GM12874 (cell line): ENCODE data around the gene ACY1.

ENCODE experiments used
- TF ChIP-seq, protein P1 (sequence below): IDR thresholded peaks from 2 replicates; pipeline ENCODE4 v1.5.1; 2011; ENCODE audit warnings: low read depth, mild to moderate bottlenecking, control low read depth, low read length, moderate library complexity; ENCODE audit not compliant: insufficient read depth

ACY1 gene

DNA sequence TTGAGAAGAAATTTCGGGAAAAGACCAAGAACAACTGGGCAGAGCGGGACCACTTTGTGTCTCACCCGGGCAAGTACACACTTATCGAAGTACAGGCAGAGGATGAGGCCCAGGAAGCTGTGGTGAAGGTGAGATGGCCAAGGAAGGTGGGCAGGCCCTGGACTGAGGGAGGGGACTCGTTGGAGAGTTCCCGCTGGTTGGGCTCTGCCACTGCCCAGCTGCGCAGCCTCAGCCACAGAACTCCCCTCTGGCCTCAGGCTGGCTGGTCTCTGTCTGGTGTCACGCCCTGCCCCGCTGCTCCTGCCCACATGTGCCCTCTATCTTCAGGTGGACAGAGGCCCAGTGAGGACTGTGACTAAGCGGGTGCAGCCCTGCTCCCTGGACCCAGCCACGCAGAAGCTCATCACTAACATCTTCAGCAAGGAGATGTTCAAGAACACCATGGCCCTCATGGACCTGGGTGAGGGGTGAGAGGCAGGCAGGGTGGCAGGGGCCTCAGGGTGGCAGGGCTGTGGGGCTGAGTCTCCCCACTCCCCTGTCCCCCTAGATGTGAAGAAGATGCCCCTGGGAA, 38.8 kb upstream of the ACY1 start:
- TF ChIP-seq, protein P1, sequence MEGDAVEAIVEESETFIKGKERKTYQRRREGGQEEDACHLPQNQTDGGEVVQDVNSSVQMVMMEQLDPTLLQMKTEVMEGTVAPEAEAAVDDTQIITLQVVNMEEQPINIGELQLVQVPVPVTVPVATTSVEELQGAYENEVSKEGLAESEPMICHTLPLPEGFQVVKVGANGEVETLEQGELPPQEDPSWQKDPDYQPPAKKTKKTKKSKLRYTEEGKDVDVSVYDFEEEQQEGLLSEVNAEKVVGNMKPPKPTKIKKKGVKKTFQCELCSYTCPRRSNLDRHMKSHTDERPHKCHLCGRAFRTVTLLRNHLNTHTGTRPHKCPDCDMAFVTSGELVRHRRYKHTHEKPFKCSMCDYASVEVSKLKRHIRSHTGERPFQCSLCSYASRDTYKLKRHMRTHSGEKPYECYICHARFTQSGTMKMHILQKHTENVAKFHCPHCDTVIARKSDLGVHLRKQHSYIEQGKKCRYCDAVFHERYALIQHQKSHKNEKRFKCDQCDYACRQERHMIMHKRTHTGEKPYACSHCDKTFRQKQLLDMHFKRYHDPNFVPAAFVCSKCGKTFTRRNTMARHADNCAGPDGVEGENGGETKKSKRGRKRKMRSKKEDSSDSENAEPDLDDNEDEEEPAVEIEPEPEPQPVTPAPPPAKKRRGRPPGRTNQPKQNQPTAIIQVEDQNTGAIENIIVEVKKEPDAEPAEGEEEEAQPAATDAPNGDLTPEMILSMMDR: no peak

DNA sequence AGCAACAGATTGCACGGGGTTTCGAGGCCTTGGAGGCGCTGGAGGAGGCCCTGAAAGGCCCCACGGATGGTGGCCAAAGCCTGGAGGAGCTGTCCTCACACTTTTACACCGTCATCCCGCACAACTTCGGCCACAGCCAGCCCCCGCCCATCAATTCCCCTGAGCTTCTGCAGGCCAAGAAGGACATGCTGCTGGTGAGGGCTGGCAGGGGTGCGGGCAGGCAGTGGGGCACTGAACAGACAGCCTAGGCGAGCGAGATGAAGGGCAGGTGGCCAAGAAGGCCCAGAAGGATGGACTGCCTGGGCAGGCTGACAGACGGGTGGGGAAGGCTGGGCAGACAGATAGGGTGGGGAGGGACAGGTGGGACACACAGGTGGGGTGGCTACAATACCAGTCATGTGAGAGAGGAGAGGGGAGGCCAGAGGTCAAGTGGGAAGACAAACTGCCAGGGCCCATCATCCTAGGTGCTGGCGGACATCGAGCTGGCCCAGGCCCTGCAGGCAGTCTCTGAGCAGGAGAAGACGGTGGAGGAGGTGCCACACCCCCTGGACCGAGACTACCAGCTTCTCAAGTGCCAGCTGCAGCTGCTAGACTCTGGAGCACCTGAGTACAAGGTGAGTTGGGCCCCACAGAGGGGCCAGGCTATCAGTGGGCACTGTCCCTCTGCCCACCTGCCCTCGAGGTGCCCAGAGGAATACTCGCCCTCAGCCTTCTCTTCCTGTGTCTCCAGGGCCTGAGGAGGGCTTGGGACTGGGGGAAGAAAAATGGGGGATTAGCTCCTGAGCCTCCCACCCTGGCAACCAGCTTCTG, 38.1 kb upstream of the ACY1 start:
- TF ChIP-seq, protein P1: no peak

DNA sequence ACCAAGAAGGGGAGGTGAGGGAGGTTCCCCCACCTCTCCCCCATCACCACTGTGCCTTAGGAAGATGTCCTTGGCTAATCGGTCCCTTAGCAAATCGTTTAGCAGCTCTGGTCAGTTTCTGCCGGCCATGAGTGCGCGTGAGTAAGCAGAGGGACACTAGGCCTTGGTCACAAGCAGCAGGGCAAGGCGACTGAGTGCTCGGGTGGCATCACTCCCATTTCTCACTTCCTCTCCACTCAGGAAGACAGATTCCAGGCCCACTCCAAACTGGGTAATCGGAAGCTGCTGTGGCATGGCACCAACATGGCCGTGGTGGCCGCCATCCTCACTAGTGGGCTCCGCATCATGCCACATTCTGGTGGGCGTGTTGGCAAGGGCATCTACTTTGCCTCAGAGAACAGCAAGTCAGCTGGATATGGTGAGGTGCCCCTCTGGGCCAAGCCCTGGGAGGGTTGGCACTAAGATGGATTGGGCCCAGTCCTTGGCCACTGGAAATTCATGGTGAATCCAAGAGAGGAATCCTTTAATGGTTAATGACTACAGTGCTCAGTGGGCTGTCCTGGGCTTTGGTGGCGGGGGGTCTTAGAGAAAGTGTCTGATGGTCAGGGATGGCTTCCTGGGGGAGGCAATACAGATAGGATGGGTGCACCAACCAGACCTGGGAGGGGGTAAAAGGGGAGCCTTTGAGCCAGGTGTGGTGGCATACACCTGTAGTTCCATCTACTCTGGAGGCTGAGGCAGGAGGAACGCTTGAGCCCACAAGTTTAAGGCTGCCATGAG, 37.2 kb upstream of the ACY1 start:
- TF ChIP-seq, protein P1: no peak

DNA sequence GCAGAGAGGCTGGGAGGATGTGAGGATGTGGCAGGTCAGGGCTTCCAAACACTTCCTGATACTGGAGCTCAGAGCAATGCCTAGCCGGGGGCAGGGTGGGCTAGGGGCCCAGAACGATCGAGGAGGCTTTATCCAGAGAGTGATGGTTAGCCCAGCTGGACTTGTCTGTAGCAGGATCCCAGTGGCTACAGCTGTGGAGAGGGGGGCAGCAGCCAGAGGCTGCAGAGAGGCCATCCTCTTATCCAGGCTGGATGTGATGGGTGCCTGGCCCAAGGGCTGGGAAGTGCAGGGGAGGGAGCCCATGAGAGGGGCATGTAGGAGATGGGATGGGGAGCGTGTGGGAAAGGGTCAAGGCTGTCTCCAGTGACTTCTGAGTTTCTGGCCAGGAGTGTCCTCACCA, 36.5 kb upstream of the ACY1 start:
- TF ChIP-seq, protein P1: no peak

DNA sequence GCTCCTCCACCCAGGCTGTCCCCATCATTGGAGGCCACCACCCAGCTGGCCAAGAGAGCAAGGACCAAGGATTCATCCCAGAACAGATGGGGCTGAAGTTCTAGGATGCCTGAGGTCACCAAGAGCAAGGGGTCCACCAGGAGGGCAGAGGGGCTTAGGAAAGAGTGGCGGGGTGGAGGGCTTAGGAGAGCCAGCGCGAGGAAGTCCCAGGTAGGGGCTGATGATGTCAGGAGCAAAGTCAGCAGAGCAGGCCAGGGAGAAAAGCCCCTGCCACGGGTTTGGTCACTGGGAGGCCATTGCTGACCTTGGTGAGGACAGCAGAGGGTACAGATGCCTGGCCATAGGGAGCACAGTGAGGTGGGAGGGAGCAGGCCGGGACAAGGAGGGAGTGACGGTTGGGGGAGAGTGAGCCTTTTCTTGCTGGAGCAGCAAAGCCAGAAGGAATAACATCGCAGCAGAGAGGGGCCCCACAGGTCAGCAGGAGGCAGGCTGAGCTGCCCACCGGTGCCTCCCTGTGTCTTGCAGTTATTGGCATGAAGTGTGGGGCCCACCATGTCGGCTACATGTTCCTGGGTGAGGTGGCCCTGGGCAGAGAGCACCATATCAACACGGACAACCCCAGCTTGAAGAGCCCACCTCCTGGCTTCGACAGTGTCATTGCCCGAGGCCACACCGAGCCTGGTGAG, 36.0 kb upstream of the ACY1 start:
- TF ChIP-seq, protein P1: no peak

DNA sequence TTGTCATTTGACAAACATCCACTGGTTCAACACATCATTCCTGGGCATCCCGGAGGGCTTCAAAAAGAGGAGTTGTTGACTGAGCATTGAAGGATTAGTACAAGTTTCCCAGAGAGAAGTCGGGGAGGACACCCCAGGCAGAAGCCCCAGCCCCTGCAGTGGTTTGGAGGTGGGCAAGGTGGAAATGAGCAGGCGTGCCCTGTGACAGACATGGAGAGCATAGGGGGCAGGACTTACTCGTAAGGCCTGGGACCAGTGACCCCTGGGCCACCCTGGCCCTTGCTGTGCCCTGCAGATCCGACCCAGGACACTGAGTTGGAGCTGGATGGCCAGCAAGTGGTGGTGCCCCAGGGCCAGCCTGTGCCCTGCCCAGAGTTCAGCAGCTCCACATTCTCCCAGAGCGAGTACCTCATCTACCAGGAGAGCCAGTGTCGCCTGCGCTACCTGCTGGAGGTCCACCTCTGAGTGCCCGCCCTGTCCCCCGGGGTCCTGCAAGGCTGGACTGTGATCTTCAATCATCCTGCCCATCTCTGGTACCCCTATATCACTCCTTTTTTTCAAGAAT, 35.2 kb upstream of the ACY1 start:
- TF ChIP-seq, protein P1: no peak
